Loucy (cell line): ENCODE data around the gene SYNE1.
"Not testable (repeated sequence)": the region's sequence is repeated elsewhere in the genome, so short reads cannot be mapped to it uniquely, and the experiment has no call there.

Experiments
- EZH2phosphoT487 ChIP-seq: fragments of 200-600 bp; IDR thresholded peaks from 2 replicates; pipeline ENCODE4 v1.6.1; 2018; ENCODE audit warnings: antibody characterized with exemption, mild to moderate bottlenecking, moderate library complexity, borderline replicate concordance
- TF ChIP-seq, protein P1 (sequence below): fragments of 200-600 bp; sonication (generic); conservative IDR thresholded peaks from 2 replicates; pipeline ENCODE4 v1.5.1; 2014; ENCODE audit warnings: mild to moderate bottlenecking, antibody characterized with exemption, low read length

DNA sequence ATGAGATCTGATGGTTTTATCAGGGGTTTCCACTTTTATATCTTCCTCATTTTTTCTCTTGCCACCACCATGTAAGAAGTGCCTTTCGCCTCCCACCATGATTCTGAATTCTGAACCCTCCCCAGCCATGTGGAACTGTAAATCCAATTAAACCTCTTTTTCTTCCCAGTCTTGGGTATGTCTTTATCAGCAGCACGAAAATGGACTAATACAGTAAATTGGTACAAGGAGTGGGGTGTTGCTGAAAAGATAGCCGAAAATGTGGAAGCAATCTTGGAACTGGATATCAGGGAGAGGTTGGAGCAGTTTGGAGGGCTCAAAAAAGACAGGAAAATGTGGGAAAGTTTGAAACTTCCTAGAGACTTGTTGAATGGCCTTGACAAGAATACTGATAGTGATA is 560.9 kb downstream of the SYNE1 start:
- TF ChIP-seq, protein P1, sequence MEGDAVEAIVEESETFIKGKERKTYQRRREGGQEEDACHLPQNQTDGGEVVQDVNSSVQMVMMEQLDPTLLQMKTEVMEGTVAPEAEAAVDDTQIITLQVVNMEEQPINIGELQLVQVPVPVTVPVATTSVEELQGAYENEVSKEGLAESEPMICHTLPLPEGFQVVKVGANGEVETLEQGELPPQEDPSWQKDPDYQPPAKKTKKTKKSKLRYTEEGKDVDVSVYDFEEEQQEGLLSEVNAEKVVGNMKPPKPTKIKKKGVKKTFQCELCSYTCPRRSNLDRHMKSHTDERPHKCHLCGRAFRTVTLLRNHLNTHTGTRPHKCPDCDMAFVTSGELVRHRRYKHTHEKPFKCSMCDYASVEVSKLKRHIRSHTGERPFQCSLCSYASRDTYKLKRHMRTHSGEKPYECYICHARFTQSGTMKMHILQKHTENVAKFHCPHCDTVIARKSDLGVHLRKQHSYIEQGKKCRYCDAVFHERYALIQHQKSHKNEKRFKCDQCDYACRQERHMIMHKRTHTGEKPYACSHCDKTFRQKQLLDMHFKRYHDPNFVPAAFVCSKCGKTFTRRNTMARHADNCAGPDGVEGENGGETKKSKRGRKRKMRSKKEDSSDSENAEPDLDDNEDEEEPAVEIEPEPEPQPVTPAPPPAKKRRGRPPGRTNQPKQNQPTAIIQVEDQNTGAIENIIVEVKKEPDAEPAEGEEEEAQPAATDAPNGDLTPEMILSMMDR: not testable (repeated sequence)
- not testable (repeated sequence) for TF ChIP-seq EZH2phosphoT487
